Calu3 (cell line): Measurements from ENCODE around the gene CNTN5. TPM values are rescaled to one million over a fixed set of nuclear protein-coding genes. Genes with fewer than 3 reads are reported as not detected.

Experiments used
- BruUV-seq: library from RNA; stranded (reverse); fragments of 400-500 nt; replicated peaks from 2 replicates; lab custom pipeline; 2021; lab: Mats Ljungman, UMichigan
- CTCF ChIA-PET: fragments of 300-600 bp; sonication (Branson Sonifier 250); formaldehyde crosslinking; loops from one replicate; lab custom pipeline; 2022; ENCODE audit warnings: antibody characterized with exemption; lab: Charles Lee
- DNase-seq: peaks from one replicate; pipeline ENCODE4 v3.0.0; 2022
- H3K27ac Mint-ChIP-seq: one replicate; pipeline ENCODE4 v1.8.0; 2022; ENCODE audit warnings: mixed read lengths; ENCODE audit not compliant: unreplicated experiment
- H3K27me3 Mint-ChIP-seq: one replicate; pipeline ENCODE4 v1.8.0; 2022; ENCODE audit warnings: mixed read lengths; ENCODE audit not compliant: unreplicated experiment
- H3K36me3 Mint-ChIP-seq: one replicate; pipeline ENCODE4 v1.8.0; 2022; ENCODE audit warnings: mild to moderate bottlenecking, moderate library complexity, mixed read lengths; ENCODE audit not compliant: insufficient read depth, unreplicated experiment
- H3K4me1 Mint-ChIP-seq: one replicate; pipeline ENCODE4 v1.8.0; 2022; ENCODE audit warnings: mild to moderate bottlenecking, low read depth, mixed read lengths; ENCODE audit not compliant: unreplicated experiment
- H3K4me3 Mint-ChIP-seq: one replicate; pipeline ENCODE4 v1.8.0; 2022; ENCODE audit warnings: mild to moderate bottlenecking, low read depth, moderate library complexity, mixed read lengths; ENCODE audit not compliant: unreplicated experiment
- H3K9me3 Mint-ChIP-seq: one replicate; pipeline ENCODE4 v1.8.0; 2022; ENCODE audit warnings: low read depth, mixed read lengths; ENCODE audit not compliant: unreplicated experiment
- CTCF ChIP-seq: fragments of 200-600 bp; IDR thresholded peaks from one replicate; pipeline ENCODE4 v1.8.0; 2022; ENCODE audit warnings: antibody characterized with exemption; ENCODE audit not compliant: unreplicated experiment
- intact Hi-C: fragments of 100-400 bp; cut with micrococcal nuclease; formaldehyde crosslinking; loops from one replicate; pipeline ENCODE4 v1.10.0; 2022; ENCODE audit not compliant: unreplicated experiment
- total RNA-seq: library from RNA; stranded (reverse); gene quantifications from 2 replicates; pipeline ENCODE4 v1.2.3, GENCODE V29; 2022

Gene CNTN5
- total RNA-seq, 1 experiment from 2014 or later = not detected

GRCh38 chr11:99501655-99502054, 480.9 kb downstream of the CNTN5 start:
- Mint-ChIP-seq H3K27me3 (no peaks in the 10 kb centered on the region), H3K9me3 (no peaks in the 10 kb centered on the region), H3K4me1 (no peaks in the 10 kb centered on the region), H3K4me3 (no peak overlapping the region), H3K27ac (no peak overlapping the region), H3K36me3 (no peaks in the 10 kb centered on the region)
- CTCF ChIA-PET = interaction anchor here (0.5 kb wide), 1 partner anchor 1638 kb away, joined by 3 read pairs; no protein-coding TSS in a partner anchor
- no TSS peak for BruUV-seq
- intact Hi-C loops = no loop called here
- TF ChIP-seq CTCF = no peak
- DNase-seq = no peak

GRCh38 chr11:99505316-99505715, 484.6 kb downstream of the CNTN5 start:
- Mint-ChIP-seq H3K27me3 (no peaks in the 10 kb centered on the region), H3K4me3 (no peak overlapping the region), H3K27ac (no peak overlapping the region), H3K36me3 (no peaks in the 10 kb centered on the region), H3K4me1 (no peaks in the 10 kb centered on the region), H3K9me3 (no peaks in the 10 kb centered on the region)
- no TSS peak for BruUV-seq
- intact Hi-C loops = no loop called here
- CTCF ChIA-PET = no interaction called here
- DNase-seq = no peak
- no peak for TF ChIP-seq CTCF

- no TSS peak for BruUV-seq
- no peak overlapping the region for H3K4me3 Mint-ChIP-seq
- H3K27me3 Mint-ChIP-seq = no peaks in the 10 kb centered on the region
- H3K9me3 Mint-ChIP-seq = no peaks in the 10 kb centered on the region
- no peaks in the 10 kb centered on the region for H3K36me3 Mint-ChIP-seq
- TF ChIP-seq CTCF = no peak
- H3K27ac Mint-ChIP-seq = no peak overlapping the region
- no peaks in the 10 kb centered on the region for H3K4me1 Mint-ChIP-seq
- CTCF ChIA-PET = no interaction called here
- DNase-seq = no peak
- intact Hi-C loops = no loop called here
Measured at GRCh38 chr11:99505831-99506230, 485.1 kb downstream of the CNTN5 start.

- H3K9me3 Mint-ChIP-seq = no peaks in the 10 kb centered on the region
- no peak for TF ChIP-seq CTCF
- CTCF ChIA-PET = no interaction called here
- H3K4me3 Mint-ChIP-seq = no peak overlapping the region
- no peaks in the 10 kb centered on the region for H3K27me3 Mint-ChIP-seq
- H3K4me1 Mint-ChIP-seq = no peaks in the 10 kb centered on the region
- no peak overlapping the region for H3K27ac Mint-ChIP-seq
- DNase-seq = no peak
- no TSS peak for BruUV-seq
- H3K36me3 Mint-ChIP-seq = no peaks in the 10 kb centered on the region
- intact Hi-C loops = no loop called here
Measured at GRCh38 chr11:99509863-99510262, 489.1 kb downstream of the CNTN5 start.
